Measurements from ENCODE around the gene NDUFV3.

Gene NDUFV3

GRCh38 chr21:42850866-42851391 is 42.2 kb upstream of the NDUFV3 start:
- Histone ChIP-seq H3K79me2 (ENCODE audit: insufficient read depth, low read length) (peaks cover 34% of the 10 kb centered on the region), H2AFZ (ENCODE audit: low read depth, low read length) (no peak overlapping the region), H4K20me1 (ENCODE audit: insufficient read depth, low read length) (peaks cover 77% of the 10 kb centered on the region), H3K4me2 (ENCODE audit: insufficient read depth, low read length) (no peak overlapping the region), H3K27me3 (ENCODE audit: insufficient read depth, low read length, poor library complexity) (no peaks in the 10 kb centered on the region), H3K9me3 (ENCODE audit: insufficient read depth, low read length, severe bottlenecking) (no peaks in the 10 kb centered on the region), H3K9ac (ENCODE audit: low read depth, low read length) (no peak overlapping the region), H3K36me3 (ENCODE audit: insufficient read depth, low read length) (peaks cover 96% of the 10 kb centered on the region), H3K27ac (ENCODE audit: low read length) (no peak overlapping the region; the same call in 1 of the 2 replicates), H3K4me3 (ENCODE audit: low read depth in 1 of 2, low read length in 2 of 2) (no peak overlapping the region), H3K4me1 (ENCODE audit: insufficient read depth, low read length) (no peaks in the 10 kb centered on the region)
- TF ChIP-seq EZH2 (IDR thresholded peaks at IDR 0.05; ENCODE audit: borderline replicate concordance, low read depth, low read length, severe bottlenecking) (no peak), CTCF (IDR thresholded peaks at IDR 0.05; ENCODE audit: borderline replicate concordance, extremely low read depth, low read length, poor library complexity, severe bottlenecking) (peak; percentile 68)
- DNase-seq: peak; percentile 42
- peak; percentile 73 for ATAC-seq (ENCODE audit: insufficient read depth, low read depth)

GRCh38 chr21:42851812-42852665 is 41.1 kb upstream of the NDUFV3 start:
- Histone ChIP-seq H3K4me2 (ENCODE audit: insufficient read depth, low read length) (no peak overlapping the region), H3K27ac (ENCODE audit: low read length) (no peak overlapping the region)
- TF ChIP-seq CTCF (IDR thresholded peaks at IDR 0.05; ENCODE audit: borderline replicate concordance, extremely low read depth, low read length, poor library complexity, severe bottlenecking): no peak
- TF ChIP-seq EZH2 (IDR thresholded peaks at IDR 0.05; ENCODE audit: borderline replicate concordance, low read depth, low read length, severe bottlenecking): no peak

GRCh38 chr21:42852925-42853570 is 40.1 kb upstream of the NDUFV3 start:
- H3K9me3 ChIP-seq (ENCODE audit: insufficient read depth, low read length, severe bottlenecking): no peaks in the 10 kb centered on the region
- ATAC-seq (ENCODE audit: insufficient read depth, low read depth) (no peak), DNase-seq (no peak)
- H3K79me2 ChIP-seq (ENCODE audit: insufficient read depth, low read length): peaks cover 41% of the 10 kb centered on the region
- no peaks in the 10 kb centered on the region for H3K4me1 ChIP-seq (ENCODE audit: insufficient read depth, low read length)
- H3K9ac ChIP-seq (ENCODE audit: low read depth, low read length): no peak overlapping the region
- H3K36me3 ChIP-seq (ENCODE audit: insufficient read depth, low read length): peaks cover 98% of the 10 kb centered on the region
- no peak overlapping the region for H3K4me3 ChIP-seq (ENCODE audit: low read depth in 1 of 2, low read length in 2 of 2)
- TF ChIP-seq CTCF (IDR thresholded peaks at IDR 0.05; ENCODE audit: borderline replicate concordance, extremely low read depth, low read length, poor library complexity, severe bottlenecking): no peak
- no peak for TF ChIP-seq EZH2 (IDR thresholded peaks at IDR 0.05; ENCODE audit: borderline replicate concordance, low read depth, low read length, severe bottlenecking)
- H3K27ac ChIP-seq (ENCODE audit: low read length): no peak overlapping the region
- no peak overlapping the region for H2AFZ ChIP-seq (ENCODE audit: low read depth, low read length)
- H3K27me3 ChIP-seq (ENCODE audit: insufficient read depth, low read length, poor library complexity): no peaks in the 10 kb centered on the region
- no peak overlapping the region for H3K4me2 ChIP-seq (ENCODE audit: insufficient read depth, low read length)
- H4K20me1 ChIP-seq (ENCODE audit: insufficient read depth, low read length): peaks cover 79% of the 10 kb centered on the region

More at GRCh38 chr21:42851812-42852665, 41.1 kb upstream of the NDUFV3 start:
- DNase-seq (no peak), ATAC-seq (ENCODE audit: insufficient read depth, low read depth) (no peak)
- no peaks in the 10 kb centered on the region for H3K27me3 ChIP-seq (ENCODE audit: insufficient read depth, low read length, poor library complexity)
- no peaks in the 10 kb centered on the region for H3K9me3 ChIP-seq (ENCODE audit: insufficient read depth, low read length, severe bottlenecking)
- peaks cover 80% of the 10 kb centered on the region for H4K20me1 ChIP-seq (ENCODE audit: insufficient read depth, low read length)
- H3K4me3 ChIP-seq (ENCODE audit: low read depth in 1 of 2, low read length in 2 of 2): no peak overlapping the region
- H3K9ac ChIP-seq (ENCODE audit: low read depth, low read length): no peak overlapping the region
- peaks cover 35% of the 10 kb centered on the region for H3K79me2 ChIP-seq (ENCODE audit: insufficient read depth, low read length)
- H3K4me1 ChIP-seq (ENCODE audit: insufficient read depth, low read length): no peaks in the 10 kb centered on the region
- peaks cover 98% of the 10 kb centered on the region for H3K36me3 ChIP-seq (ENCODE audit: insufficient read depth, low read length)
- H2AFZ ChIP-seq (ENCODE audit: low read depth, low read length): no peak overlapping the region
